BJ (cell line): ENCODE results near the gene INHBB. TPM values are rescaled to one million over a fixed set of nuclear protein-coding genes. Genes with fewer than 3 reads are reported as not detected.

Source experiments
- CTCF ChIA-PET: fragments of 350-600 bp; formaldehyde crosslinking; extraction: SDS; loops from one replicate; lab custom pipeline; 2021; ENCODE audit warnings: antibody characterized with exemption, inconsistent platforms; lab: Yijun Ruan, JAX
- POLR2A ChIA-PET: fragments of 300-600 bp; sonication (Branson Sonifier 250); formaldehyde crosslinking; extraction: SDS; loops from one replicate; lab custom pipeline; 2021; ENCODE audit warnings: antibody characterized with exemption; lab: Charles Lee
- DNase-seq: peaks from one replicate; pipeline ENCODE4 v3.0.0-alpha.2; 2011; ENCODE audit warnings: low read depth
- H3K27me3 ChIP-seq: 2 replicates; pipeline ENCODE4 v1.6.0; 2011; ENCODE audit warnings: low read length; ENCODE audit not compliant: control insufficient read depth, insufficient read depth
- H3K36me3 ChIP-seq: 2 replicates; pipeline ENCODE4 v1.5.1; 2011; ENCODE audit warnings: low read length; ENCODE audit not compliant: control insufficient read depth, insufficient read depth
- H3K4me3 ChIP-seq: 2 replicates; pipeline ENCODE4 v1.5.1; 2011; ENCODE audit warnings: low read depth, mild to moderate bottlenecking, control low read depth, low read length
- polyA plus RNA-seq: library from polyadenylated mRNA; depleted of rRNA; stranded (reverse); fragments of >200 nt; gene quantifications from 2 replicates; pipeline ENCODE4 v1.2.3, GENCODE V29; 2011
- TF ChIP-seq, protein P1 (sequence below): IDR thresholded peaks from 2 replicates; pipeline ENCODE4 v1.5.1; 2011; ENCODE audit warnings: low read depth, mild to moderate bottlenecking, control low read depth, inconsistent platforms, low read length, moderate library complexity; ENCODE audit not compliant: insufficient read depth

Gene INHBB
- polyA plus RNA-seq, 1 experiment, result 3.9 TPM

DNA sequence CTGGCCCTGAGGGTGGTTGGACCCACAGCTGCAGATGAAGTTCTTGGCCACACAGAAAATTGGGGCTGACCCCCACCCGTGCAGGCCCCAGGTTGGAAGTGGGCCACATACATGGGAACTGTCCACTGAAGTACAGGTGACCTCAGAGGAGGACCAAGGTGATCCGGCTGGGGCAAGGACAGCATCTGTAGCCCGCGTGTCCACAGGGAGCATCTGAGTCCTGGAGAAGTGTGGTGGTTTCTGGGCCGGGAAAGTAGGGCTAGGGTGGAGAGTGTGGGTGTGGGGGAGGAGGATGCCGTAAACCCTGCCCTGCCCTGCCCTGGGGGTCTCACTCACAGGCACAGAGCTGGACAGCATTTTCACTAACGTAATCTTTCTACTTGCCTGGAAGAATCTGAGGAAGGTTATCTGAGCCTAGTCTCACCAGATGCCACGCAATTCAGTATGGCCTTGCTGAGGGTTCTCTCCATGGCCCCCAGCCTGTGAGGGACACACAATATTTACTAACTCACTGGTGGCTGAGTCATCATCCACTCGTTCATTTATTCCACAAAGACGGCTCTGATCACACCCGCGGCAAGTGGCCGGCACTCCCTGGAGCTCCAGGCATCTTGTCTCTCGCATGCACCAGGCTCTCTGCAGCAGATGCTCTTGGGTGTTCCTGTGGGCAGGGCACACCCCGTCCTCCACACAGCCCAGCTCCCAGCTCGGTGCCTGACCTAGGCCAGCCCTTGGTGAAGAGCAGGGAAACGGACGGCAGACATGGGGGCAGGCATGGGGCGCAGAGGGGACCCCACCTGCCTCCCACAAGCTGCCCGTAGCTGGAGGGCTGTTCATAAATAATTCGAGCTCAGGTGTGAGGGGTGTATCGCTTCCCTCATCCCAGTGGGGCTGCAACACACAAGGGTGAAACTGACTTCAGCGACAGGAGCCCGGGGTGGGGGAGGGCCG lies 51.2 kb downstream of the INHBB start:
- POLR2A ChIA-PET, result interaction anchor here (0.5 kb wide), 1 partner anchor 196 kb away, joined by 11 read pairs; no protein-coding TSS in a partner anchor
- CTCF ChIA-PET, result interaction anchor here (0.9 to 1.6 kb wide), 3 partner anchors 11 to 54 kb away, joined by 3 read pairs; no protein-coding TSS in a partner anchor
- Histone ChIP-seq H3K36me3 (no peaks in the 10 kb centered on the region), H3K4me3 (no peak overlapping the region), H3K27me3 (no peaks in the 10 kb centered on the region)
- TF ChIP-seq, protein P1, sequence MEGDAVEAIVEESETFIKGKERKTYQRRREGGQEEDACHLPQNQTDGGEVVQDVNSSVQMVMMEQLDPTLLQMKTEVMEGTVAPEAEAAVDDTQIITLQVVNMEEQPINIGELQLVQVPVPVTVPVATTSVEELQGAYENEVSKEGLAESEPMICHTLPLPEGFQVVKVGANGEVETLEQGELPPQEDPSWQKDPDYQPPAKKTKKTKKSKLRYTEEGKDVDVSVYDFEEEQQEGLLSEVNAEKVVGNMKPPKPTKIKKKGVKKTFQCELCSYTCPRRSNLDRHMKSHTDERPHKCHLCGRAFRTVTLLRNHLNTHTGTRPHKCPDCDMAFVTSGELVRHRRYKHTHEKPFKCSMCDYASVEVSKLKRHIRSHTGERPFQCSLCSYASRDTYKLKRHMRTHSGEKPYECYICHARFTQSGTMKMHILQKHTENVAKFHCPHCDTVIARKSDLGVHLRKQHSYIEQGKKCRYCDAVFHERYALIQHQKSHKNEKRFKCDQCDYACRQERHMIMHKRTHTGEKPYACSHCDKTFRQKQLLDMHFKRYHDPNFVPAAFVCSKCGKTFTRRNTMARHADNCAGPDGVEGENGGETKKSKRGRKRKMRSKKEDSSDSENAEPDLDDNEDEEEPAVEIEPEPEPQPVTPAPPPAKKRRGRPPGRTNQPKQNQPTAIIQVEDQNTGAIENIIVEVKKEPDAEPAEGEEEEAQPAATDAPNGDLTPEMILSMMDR, result no peak
- DNase-seq, result peak; percentile 77

GRCh38 chr2:120398051-120398995 lies 52.4 kb downstream of the INHBB start:
- ChIA-PET POLR2A (no interaction called here), CTCF (interaction anchor here (0.6 to 1.6 kb wide), 4 partner anchors 12 to 123 kb away, joined by 3 read pairs; no protein-coding TSS in a partner anchor)
- Histone ChIP-seq H3K4me3 (no peak overlapping the region), H3K27me3 (no peaks in the 10 kb centered on the region; the same call in 1 of the 2 replicates), H3K36me3 (no peaks in the 10 kb centered on the region)
- peak; percentile 71 for DNase-seq
- TF ChIP-seq, protein P1, result no peak

GRCh38 chr2:120398996-120399888 lies 53.3 kb downstream of the INHBB start:
- TF ChIP-seq, protein P1, result no peak
- POLR2A ChIA-PET, result no interaction called here
- CTCF ChIA-PET, result interaction anchor here (0.6 to 1.2 kb wide), 2 partner anchors 22 to 122 kb away, joined by 3 read pairs; no protein-coding TSS in a partner anchor
- H3K36me3 ChIP-seq, result no peaks in the 10 kb centered on the region
- no peaks in the 10 kb centered on the region; the same call in 1 of the 2 replicates for H3K27me3 ChIP-seq
- H3K4me3 ChIP-seq, result no peak overlapping the region
- DNase-seq, result no peak

- no peak for DNase-seq
- POLR2A ChIA-PET, result no interaction called here
- CTCF ChIA-PET, result no interaction called here
- TF ChIP-seq, protein P1, result no peak
- Histone ChIP-seq H3K36me3 (no peaks in the 10 kb centered on the region), H3K4me3 (no peak overlapping the region), H3K27me3 (no peaks in the 10 kb centered on the region; the same call in 1 of the 2 replicates)
Observed at GRCh38 chr2:120399889-120400240, 53.9 kb downstream of the INHBB start.
